Gastroesophageal sphincter (tissue), 4 donors: ENCODE measurements around the gene NPY4R. TPM values are rescaled to one million over a fixed set of nuclear protein-coding genes. Genes with fewer than 3 reads are reported as not detected.
A peak's percentile ranks its signal among the peaks of the same experiment; 100 is the strongest.
"Not testable (repeated sequence)": the region's sequence is repeated elsewhere in the genome, so short reads cannot be mapped to it uniquely, and the experiment has no call there.

ENCODE experiments used
- ATAC-seq: fragments of 150-250 bp; one replicate; pipeline ENCODE4 v1.9.1; 2016; ENCODE audit warnings: mild to moderate bottlenecking, moderate library complexity
- H3K27ac ChIP-seq, 4 donors: fragments of 200-600 bp; sonication (generic) in 3 of 4; 1 replicate in 3 of 4; 2 replicates in 1 of 4; pipeline ENCODE4 v1.5.1; 2016 to 2019
- H3K27me3 ChIP-seq: fragments of 200-600 bp; sonication (generic); one replicate; pipeline ENCODE4 v1.5.1; 2019
- H3K36me3 ChIP-seq, 2 donors: fragments of 200-600 bp; sonication (generic); one replicate each; pipeline ENCODE4 v1.5.1; 2019; ENCODE audit warnings: control low read depth in 1 of 2
- H3K4me1 ChIP-seq, 3 donors: fragments of 200-600 bp; sonication (generic); 1 replicate in 2 of 3; 2 replicates in 1 of 3; pipeline ENCODE4 v1.5.1; 2016 to 2019; ENCODE audit warnings: control low read depth in 2 of 3
- H3K4me3 ChIP-seq, 2 donors: fragments of 200-600 bp; sonication (generic); one replicate each; pipeline ENCODE4 v1.5.1; 2019; ENCODE audit warnings: mild to moderate bottlenecking in 1 of 2, moderate library complexity in 1 of 2
- H3K9me3 ChIP-seq, 3 donors: fragments of 200-600 bp; sonication (generic); one replicate each; pipeline ENCODE4 v1.5.1; 2017 to 2019; ENCODE audit warnings: control low read depth in 2 of 3
- WGBS, 2 donors: methylation state at CpG; one replicate each; pipeline ENCODE4 v1.1.5; 2018; ENCODE audit warnings: low coverage in 1 of 2; 5-methylcytosine and 5-hydroxymethylcytosine counted together
- total RNA-seq, 4 donors: library from RNA; depleted of rRNA; stranded (reverse); fragments of >200 nt; gene quantifications; one replicate each; pipeline ENCODE4 v1.1.0, GENCODE V29; 2016

Gene NPY4R
- total RNA-seq, 4 donors from 2014 or later, result not detected

GRCh38 chr10:46451365-46451764 is 14.4 kb downstream of the NPY4R start:
- H3K4me1 ChIP-seq, H3K9me3 ChIP-seq, H3K27ac ChIP-seq, H3K4me3 ChIP-seq, H3K27me3 ChIP-seq, H3K36me3 ChIP-seq, ATAC-seq: not testable (repeated sequence)
- WGBS, 2 donors, result no CpG with 5 or more reads among the region's 1 CpG

- not testable (repeated sequence) for H3K36me3 ChIP-seq, H3K9me3 ChIP-seq, ATAC-seq, H3K27me3 ChIP-seq, H3K27ac ChIP-seq, H3K4me3 ChIP-seq, H3K4me1 ChIP-seq
- 84% methylated on average over 6 of the region's 8 CpGs; no CpG with 5 or more reads in 1 of the 2 donors for WGBS, 2 donors
Measured at GRCh38 chr10:46450829-46451228, 14.9 kb downstream of the NPY4R start.

- H3K4me1 ChIP-seq, H3K27ac ChIP-seq, H3K36me3 ChIP-seq, ATAC-seq, H3K27me3 ChIP-seq, H3K9me3 ChIP-seq, H3K4me3 ChIP-seq: not testable (repeated sequence)
- WGBS, 2 donors, result 100% methylated on average over 2 of the region's 5 CpGs; no CpG with 5 or more reads in 1 of the 2 donors
Measured at GRCh38 chr10:46447439-46447838, 18.3 kb downstream of the NPY4R start.

DNA sequence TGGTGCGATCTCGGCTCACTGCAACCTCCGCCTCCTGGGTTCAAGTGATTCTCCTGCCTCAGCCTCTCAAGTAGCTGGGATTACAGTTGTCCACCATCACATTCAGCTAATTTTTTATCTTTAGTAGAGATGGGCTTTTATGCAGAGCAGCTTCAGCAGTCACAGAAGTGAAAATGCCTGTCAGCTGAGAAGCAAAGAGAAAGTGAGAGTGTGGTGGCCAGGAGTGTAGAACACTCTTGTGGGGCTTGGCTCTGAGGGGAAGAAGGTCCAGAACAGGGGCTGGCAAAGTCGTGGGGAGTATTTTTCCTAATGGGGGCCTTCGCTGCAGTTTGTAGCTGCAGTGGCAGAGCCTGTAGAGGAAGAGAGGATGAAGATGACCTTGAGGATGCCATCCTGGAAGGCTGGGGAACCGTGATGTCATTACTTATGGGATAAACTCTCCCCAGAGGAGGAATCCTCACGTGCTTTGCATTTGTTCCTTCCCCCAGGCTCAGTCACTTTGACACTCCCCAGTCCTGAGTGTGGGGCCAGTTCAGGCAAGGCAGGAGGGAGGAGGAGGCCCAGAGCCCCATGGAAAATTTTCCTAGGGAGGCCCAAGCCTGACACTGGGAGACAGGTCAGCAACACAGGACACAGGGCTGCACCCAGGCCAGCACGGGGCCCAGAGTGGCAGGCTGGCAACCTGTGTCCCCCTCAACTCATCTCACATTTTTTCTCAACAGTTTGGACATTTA is 20.2 kb downstream of the NPY4R start:
- no CpG with 5 or more reads among the region's 8 CpGs for WGBS, 2 donors
- not testable (repeated sequence) for H3K27ac ChIP-seq, H3K27me3 ChIP-seq, H3K36me3 ChIP-seq, H3K4me1 ChIP-seq, ATAC-seq, H3K9me3 ChIP-seq, H3K4me3 ChIP-seq

DNA sequence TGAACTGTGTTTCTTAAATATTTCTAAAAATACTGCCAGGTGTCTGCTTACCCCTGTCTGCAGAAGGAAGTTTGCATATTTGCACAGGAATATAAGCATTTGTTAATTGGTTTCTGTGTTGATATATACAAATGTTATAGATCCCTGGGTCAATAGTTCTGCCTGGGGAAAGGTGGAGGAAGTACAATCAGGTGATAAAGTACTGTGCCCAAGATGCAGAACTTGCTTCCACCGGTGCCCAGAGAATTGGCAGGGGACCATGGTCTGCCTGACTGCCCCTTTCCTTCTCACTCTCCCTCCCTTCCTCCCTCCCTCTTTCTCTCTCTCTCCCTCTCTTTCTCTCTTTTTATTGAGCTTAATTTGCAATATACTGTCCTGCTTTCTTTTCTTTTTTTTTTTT is 22.3 kb downstream of the NPY4R start:
- H3K4me1 ChIP-seq, ATAC-seq, H3K36me3 ChIP-seq, H3K27me3 ChIP-seq, H3K27ac ChIP-seq, H3K9me3 ChIP-seq, H3K4me3 ChIP-seq: not testable (repeated sequence)
- no CpG with 5 or more reads among the region's 1 CpG for whole genome bisulfite sequencing, 2 donors

DNA sequence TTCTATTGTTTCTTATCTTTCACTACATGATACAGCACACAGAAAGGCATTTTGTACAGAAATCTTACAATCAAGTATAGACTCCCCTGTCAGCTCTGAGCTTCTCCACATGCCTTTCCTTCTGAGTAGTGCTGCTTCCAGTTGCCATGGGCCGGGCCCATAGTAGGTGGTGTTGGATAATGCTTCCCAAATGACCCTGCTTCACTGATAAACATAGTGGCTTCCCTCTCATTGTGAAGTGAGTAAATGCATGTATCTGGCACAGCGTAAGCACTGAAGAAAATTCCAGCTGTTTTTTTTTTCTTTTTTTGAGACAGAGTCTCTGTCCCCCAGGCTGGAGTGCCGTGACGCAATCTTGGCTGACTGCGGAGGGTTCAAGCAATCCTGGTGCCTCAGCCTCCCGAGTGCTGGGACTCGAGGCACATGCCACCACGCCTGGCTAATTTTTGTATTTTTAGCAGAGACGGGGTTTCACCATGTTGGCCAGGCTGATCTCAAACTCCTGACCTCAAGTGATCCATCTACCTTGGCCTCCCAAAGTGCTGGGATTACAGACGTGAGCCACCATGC is 23.0 kb downstream of the NPY4R start:
- ATAC-seq, H3K36me3 ChIP-seq, H3K4me3 ChIP-seq, H3K4me1 ChIP-seq, H3K27ac ChIP-seq, H3K27me3 ChIP-seq, H3K9me3 ChIP-seq: not testable (repeated sequence)
- WGBS, 2 donors, result 20 to 47% methylated on average over 2 to 9 of the region's 10 CpGs

- WGBS, 2 donors, result 56 to 78% methylated on average over 2 to 4 of the region's 7 CpGs
- not testable (repeated sequence) for H3K4me3 ChIP-seq, H3K36me3 ChIP-seq, H3K4me1 ChIP-seq, H3K27me3 ChIP-seq, H3K27ac ChIP-seq, ATAC-seq, H3K9me3 ChIP-seq
Measured at GRCh38 chr10:46441837-46442278, 23.9 kb downstream of the NPY4R start.

- not testable (repeated sequence) for H3K27me3 ChIP-seq, H3K36me3 ChIP-seq, H3K4me1 ChIP-seq, H3K9me3 ChIP-seq, H3K4me3 ChIP-seq, H3K27ac ChIP-seq, ATAC-seq
- WGBS, 2 donors, result no CpG with 5 or more reads among the region's 4 CpGs
Measured at GRCh38 chr10:46440942-46441341, 24.8 kb downstream of the NPY4R start.

- H3K4me3 ChIP-seq, H3K27me3 ChIP-seq, H3K4me1 ChIP-seq, ATAC-seq, H3K36me3 ChIP-seq, H3K27ac ChIP-seq, H3K9me3 ChIP-seq: not testable (repeated sequence)
- no CpG with 5 or more reads among the region's 2 CpGs for WGBS, 2 donors
Measured at GRCh38 chr10:46423550-46423949, 42.2 kb downstream of the NPY4R start.

- H3K27ac ChIP-seq, H3K4me1 ChIP-seq, H3K36me3 ChIP-seq, H3K27me3 ChIP-seq, H3K4me3 ChIP-seq, H3K9me3 ChIP-seq: not testable (repeated sequence)
- 30% methylated on average over 2 of the region's 13 CpGs; no CpG with 5 or more reads in 1 of the 2 donors for WGBS, 2 donors
- ATAC-seq, result peak; percentile 32
Measured at GRCh38 chr10:46419570-46420379, 46.0 kb downstream of the NPY4R start.

DNA sequence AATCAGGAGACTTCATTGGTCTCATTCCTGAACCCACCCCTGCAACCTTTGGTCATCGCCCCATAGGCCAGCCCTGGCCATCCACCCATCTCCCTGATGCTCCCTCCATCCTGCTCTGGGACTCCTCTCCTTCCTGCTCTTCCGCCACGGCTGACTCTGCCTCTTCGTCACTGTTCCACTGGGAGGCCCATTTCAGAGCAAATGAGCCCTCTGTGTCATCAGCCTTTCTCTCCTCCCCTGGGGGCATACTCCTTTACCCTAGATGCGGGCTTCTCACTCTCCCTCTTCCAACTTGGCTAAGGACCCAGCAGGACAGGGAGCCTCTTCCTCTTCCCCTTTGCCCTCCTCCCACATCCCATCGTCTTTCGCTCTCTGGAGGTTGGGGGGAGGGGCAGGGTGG is 47.5 kb downstream of the NPY4R start:
- not testable (repeated sequence) for H3K36me3 ChIP-seq, H3K27me3 ChIP-seq, H3K4me3 ChIP-seq, ATAC-seq, H3K27ac ChIP-seq, H3K4me1 ChIP-seq, H3K9me3 ChIP-seq
- WGBS, 2 donors, result no CpG with 5 or more reads among the region's 7 CpGs

- not testable (repeated sequence) for H3K4me1 ChIP-seq, H3K27me3 ChIP-seq, H3K9me3 ChIP-seq, ATAC-seq, H3K27ac ChIP-seq, H3K4me3 ChIP-seq, H3K36me3 ChIP-seq
- WGBS, 2 donors, result 92% methylated on average over 4 of the region's 6 CpGs; no CpG with 5 or more reads in 1 of the 2 donors
Measured at GRCh38 chr10:46415291-46415690, 50.5 kb downstream of the NPY4R start.

DNA sequence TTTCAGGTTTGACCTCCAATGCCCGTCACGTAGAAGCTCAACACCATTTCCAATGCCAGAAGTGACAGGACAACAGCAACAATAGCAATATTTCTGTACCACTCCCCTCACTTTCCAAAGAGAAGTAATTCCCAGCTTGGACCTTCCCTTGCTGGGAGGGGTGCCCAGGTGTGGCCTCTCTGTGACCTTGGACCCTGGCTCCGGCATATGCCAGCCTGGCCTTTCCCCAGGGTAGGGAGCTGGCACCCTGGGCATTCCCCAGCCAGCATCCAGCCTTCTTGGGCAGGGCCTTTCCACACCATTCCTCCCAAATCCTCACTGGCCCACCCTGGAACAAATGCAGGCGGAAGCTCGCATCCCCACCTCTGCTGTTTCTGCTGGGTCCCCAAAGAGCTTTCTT is 53.1 kb downstream of the NPY4R start:
- H3K4me3 ChIP-seq, H3K27ac ChIP-seq, H3K9me3 ChIP-seq, H3K27me3 ChIP-seq, H3K4me1 ChIP-seq, ATAC-seq, H3K36me3 ChIP-seq: not testable (repeated sequence)
- WGBS, 2 donors, result no CpG with 5 or more reads among the region's 5 CpGs
